ENCODE data around the gene INPP4A. TPM values are rescaled to one million over a fixed set of nuclear protein-coding genes. Genes with fewer than 3 reads are reported as not detected.
A peak's percentile ranks its signal among the peaks of the same experiment; 100 is the strongest.

The INPP4A gene
- total and polyA plus RNA-seq, 2 of the 13 experiments (the other 11 are each of a cell fraction or from before 2014, with no cell fraction given), result 10.1 to 10.9 TPM

DNA sequence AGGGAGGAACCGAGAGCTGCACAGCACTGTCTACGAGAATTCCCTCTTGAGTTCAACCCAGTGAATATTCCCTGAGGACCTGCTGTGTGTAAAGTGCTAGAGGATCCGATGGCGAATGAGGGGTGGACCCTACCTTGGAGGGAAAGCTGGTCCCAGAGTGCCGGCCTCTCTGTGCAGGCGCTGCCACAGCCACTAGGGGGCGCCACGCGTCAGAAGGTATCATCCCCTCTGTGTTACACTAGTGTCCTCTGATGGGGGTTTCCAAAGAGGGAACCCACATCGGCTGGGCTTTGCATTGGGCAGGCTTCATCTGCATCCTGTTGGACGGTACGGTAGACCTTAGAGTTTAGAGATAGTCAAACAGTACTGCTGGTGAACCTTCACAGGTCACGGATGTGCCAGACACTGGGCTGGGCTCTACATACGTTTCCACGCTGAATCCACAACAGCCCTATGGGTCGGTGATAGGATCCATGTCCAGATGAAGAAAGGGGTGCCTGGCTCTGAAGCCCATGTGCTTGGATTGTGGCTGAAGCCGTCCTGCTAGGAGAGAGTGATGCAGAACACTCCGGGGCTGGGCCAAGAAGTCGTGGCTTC, 124.6 kb downstream of the INPP4A start:
- intact Hi-C loops (cut with micrococcal nuclease; ENCODE audit: unreplicated experiment), result loop anchor here (1.0 to 2.0 kb wide), 3 partner anchors 15 to 40 kb away; partner anchors contain the start of genes COA5 and UNC50
- no TSS peak for BruUV-seq (replicated peaks)
- FAIRE-seq (peak; percentile 57), ATAC-seq (peak; percentile 89), DNase-seq (ENCODE audit: low spot score) (peak; percentile 41)
- in situ Hi-C loops (cut with HindIII; ENCODE audit: extremely low pct_ligation_motif_present, low pct_unique_long_range_greater_than_20kb), result loop anchor here (5.0 kb wide), 1 partner anchor 33 kb away; no protein-coding TSS in a partner anchor
- CTCF ChIA-PET (ENCODE audit: low intra/inter-chr PET ratio, low total read pairs), result interaction anchor here (0.8 to 3.0 kb wide), 3 partner anchors 32 to 497 kb away, joined by 4 to 32 read pairs (median 4); no protein-coding TSS in a partner anchor
- Histone ChIP-seq H3K27me3 (ENCODE audit: control insufficient read depth in 1 of 2, insufficient read depth in 2 of 2, low read length in 2 of 2) (no peaks in the 10 kb centered on the region), H3K4me1 (ENCODE audit: insufficient read depth, low read length) (no peaks in the 10 kb centered on the region), H3K4me3 (replicated peaks in 1 of 3; ENCODE audit: insufficient read depth in 1 of 3, low read depth in 2 of 3, low read length in 3 of 3) (no peak overlapping the region), H3K36me3 (replicated peaks in 1 of 2; ENCODE audit: control insufficient read depth in 1 of 2, insufficient read depth in 2 of 2, low read length in 2 of 2) (peaks cover 8 to 40% of the 10 kb centered on the region in 2 experiments; a peak in 4 of 5 replicates), H4K20me1 (ENCODE audit: insufficient read depth, low read length) (no peaks in the 10 kb centered on the region), H3K27ac (ENCODE audit: extremely low read length, insufficient read depth, low read length) (no peak overlapping the region), H3K9me3 (ENCODE audit: low read length) (no peaks in the 10 kb centered on the region), H3K79me2 (ENCODE audit: insufficient read depth, low read length) (no peaks in the 10 kb centered on the region), H3K9ac (ENCODE audit: insufficient read depth, low read depth, low read length) (no peak overlapping the region), H3K4me2 (ENCODE audit: low read depth, low read length) (no peak overlapping the region), H2AFZ (ENCODE audit: low read length) (no peak overlapping the region)
- 67% methylated on average over 15 of the region's 19 CpGs for WGBS (ENCODE audit: low lambda C conversion rate)
- POLR2A ChIA-PET, result no interaction called here
- TF ChIP-seq, protein P1, sequence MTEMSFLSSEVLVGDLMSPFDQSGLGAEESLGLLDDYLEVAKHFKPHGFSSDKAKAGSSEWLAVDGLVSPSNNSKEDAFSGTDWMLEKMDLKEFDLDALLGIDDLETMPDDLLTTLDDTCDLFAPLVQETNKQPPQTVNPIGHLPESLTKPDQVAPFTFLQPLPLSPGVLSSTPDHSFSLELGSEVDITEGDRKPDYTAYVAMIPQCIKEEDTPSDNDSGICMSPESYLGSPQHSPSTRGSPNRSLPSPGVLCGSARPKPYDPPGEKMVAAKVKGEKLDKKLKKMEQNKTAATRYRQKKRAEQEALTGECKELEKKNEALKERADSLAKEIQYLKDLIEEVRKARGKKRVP (CRISPR knock-in tag; IDR thresholded peaks at IDR 0.05), result no peak
- TF ChIP-seq PHF5A (CRISPR knock-in tag; IDR thresholded peaks at IDR 0.05; ENCODE audit: low read depth, unreplicated experiment) (no peak), MTF2 (CRISPR knock-in tag; IDR thresholded peaks at IDR 0.05; ENCODE audit: borderline replicate concordance) (no peak), ERF (CRISPR knock-in tag; IDR thresholded peaks at IDR 0.05) (peak; percentile 37; the same call in 1 of the 2 replicates), HMG20A (CRISPR knock-in tag; IDR thresholded peaks at IDR 0.05; ENCODE audit: borderline replicate concordance) (no peak), ZNF3 (CRISPR knock-in tag; IDR thresholded peaks at IDR 0.05) (no peak), SRY (CRISPR knock-in tag; IDR thresholded peaks at IDR 0.05) (no peak), U2AF1 (optimal IDR thresholded peaks at IDR 0.05; ENCODE audit: low read depth, low read length) (no peak), PAWR (CRISPR knock-in tag; IDR thresholded peaks at IDR 0.05; ENCODE audit: borderline replicate concordance) (no peak), TBX2 (CRISPR knock-in tag; IDR thresholded peaks at IDR 0.05; ENCODE audit: borderline replicate concordance) (no peak), PHF8 (CRISPR knock-in tag; IDR thresholded peaks at IDR 0.05) (peak; percentile 25; the same call in 1 of the 2 replicates), KLF11 (CRISPR knock-in tag; IDR thresholded peaks at IDR 0.05) (no peak), KDM2A (CRISPR knock-in tag; IDR thresholded peaks at IDR 0.05; ENCODE audit: borderline replicate concordance, low read depth) (peak; percentile 56; the same call in 1 of the 2 replicates), FOXA3 (CRISPR knock-in tag; IDR thresholded peaks at IDR 0.05) (peak; percentile 25; the same call in 1 of the 2 replicates), ZNF260 (CRISPR knock-in tag; IDR thresholded peaks at IDR 0.05; ENCODE audit: borderline replicate concordance, low read depth) (no peak)
- TF ChIP-seq, protein P2, sequence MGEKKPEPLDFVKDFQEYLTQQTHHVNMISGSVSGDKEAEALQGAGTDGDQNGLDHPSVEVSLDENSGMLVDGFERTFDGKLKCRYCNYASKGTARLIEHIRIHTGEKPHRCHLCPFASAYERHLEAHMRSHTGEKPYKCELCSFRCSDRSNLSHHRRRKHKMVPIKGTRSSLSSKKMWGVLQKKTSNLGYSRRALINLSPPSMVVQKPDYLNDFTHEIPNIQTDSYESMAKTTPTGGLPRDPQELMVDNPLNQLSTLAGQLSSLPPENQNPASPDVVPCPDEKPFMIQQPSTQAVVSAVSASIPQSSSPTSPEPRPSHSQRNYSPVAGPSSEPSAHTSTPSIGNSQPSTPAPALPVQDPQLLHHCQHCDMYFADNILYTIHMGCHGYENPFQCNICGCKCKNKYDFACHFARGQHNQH (CRISPR knock-in tag; IDR thresholded peaks at IDR 0.05), result peak; percentile 18; the same call in 1 of the 2 replicates
- TF ChIP-seq, protein P3, sequence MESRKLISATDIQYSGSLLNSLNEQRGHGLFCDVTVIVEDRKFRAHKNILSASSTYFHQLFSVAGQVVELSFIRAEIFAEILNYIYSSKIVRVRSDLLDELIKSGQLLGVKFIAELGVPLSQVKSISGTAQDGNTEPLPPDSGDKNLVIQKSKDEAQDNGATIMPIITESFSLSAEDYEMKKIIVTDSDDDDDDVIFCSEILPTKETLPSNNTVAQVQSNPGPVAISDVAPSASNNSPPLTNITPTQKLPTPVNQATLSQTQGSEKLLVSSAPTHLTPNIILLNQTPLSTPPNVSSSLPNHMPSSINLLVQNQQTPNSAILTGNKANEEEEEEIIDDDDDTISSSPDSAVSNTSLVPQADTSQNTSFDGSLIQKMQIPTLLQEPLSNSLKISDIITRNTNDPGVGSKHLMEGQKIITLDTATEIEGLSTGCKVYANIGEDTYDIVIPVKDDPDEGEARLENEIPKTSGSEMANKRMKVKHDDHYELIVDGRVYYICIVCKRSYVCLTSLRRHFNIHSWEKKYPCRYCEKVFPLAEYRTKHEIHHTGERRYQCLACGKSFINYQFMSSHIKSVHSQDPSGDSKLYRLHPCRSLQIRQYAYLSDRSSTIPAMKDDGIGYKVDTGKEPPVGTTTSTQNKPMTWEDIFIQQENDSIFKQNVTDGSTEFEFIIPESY (CRISPR knock-in tag; IDR thresholded peaks at IDR 0.05), result no peak
- TF ChIP-seq, protein P4, sequence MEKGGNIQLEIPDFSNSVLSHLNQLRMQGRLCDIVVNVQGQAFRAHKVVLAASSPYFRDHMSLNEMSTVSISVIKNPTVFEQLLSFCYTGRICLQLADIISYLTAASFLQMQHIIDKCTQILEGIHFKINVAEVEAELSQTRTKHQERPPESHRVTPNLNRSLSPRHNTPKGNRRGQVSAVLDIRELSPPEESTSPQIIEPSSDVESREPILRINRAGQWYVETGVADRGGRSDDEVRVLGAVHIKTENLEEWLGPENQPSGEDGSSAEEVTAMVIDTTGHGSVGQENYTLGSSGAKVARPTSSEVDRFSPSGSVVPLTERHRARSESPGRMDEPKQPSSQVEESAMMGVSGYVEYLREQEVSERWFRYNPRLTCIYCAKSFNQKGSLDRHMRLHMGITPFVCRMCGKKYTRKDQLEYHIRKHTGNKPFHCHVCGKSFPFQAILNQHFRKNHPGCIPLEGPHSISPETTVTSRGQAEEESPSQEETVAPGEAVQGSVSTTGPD (CRISPR knock-in tag; IDR thresholded peaks at IDR 0.05), result no peak
